RWPE1 (cell line): ENCODE measurements around the gene RWDD4.
"Not testable (repeated sequence)": the region's sequence is repeated elsewhere in the genome, so short reads cannot be mapped to it uniquely, and the experiment has no call there.

Source experiments
- CTCF ChIA-PET: fragments of 350-600 bp; sonication (Branson Sonifier 250); formaldehyde crosslinking; extraction: SDS; loops from one replicate; lab custom pipeline; 2021; lab: Yijun Ruan, JAX
- POLR2A ChIA-PET: fragments of 400-600 bp; formaldehyde crosslinking; extraction: SDS; loops from one replicate; lab custom pipeline; 2020; ENCODE audit warnings: antibody characterized with exemption; ENCODE audit not compliant: low non-redundant PET; lab: Yijun Ruan, JAX
- DNase-seq: peaks from one replicate; pipeline ENCODE4 v3.0.0; 2012; ENCODE audit warnings: low spot score
- H3K27ac ChIP-seq: fragments of 450-650 bp; 2 replicates; pipeline ENCODE4 v1.5.1; 2017
- TF ChIP-seq, protein P1 (sequence below): fragments of 450-650 bp; conservative IDR thresholded peaks from 2 replicates; pipeline ENCODE4 v1.5.1; 2017; ENCODE audit warnings: low read depth, mild to moderate bottlenecking

The RWDD4 gene

DNA sequence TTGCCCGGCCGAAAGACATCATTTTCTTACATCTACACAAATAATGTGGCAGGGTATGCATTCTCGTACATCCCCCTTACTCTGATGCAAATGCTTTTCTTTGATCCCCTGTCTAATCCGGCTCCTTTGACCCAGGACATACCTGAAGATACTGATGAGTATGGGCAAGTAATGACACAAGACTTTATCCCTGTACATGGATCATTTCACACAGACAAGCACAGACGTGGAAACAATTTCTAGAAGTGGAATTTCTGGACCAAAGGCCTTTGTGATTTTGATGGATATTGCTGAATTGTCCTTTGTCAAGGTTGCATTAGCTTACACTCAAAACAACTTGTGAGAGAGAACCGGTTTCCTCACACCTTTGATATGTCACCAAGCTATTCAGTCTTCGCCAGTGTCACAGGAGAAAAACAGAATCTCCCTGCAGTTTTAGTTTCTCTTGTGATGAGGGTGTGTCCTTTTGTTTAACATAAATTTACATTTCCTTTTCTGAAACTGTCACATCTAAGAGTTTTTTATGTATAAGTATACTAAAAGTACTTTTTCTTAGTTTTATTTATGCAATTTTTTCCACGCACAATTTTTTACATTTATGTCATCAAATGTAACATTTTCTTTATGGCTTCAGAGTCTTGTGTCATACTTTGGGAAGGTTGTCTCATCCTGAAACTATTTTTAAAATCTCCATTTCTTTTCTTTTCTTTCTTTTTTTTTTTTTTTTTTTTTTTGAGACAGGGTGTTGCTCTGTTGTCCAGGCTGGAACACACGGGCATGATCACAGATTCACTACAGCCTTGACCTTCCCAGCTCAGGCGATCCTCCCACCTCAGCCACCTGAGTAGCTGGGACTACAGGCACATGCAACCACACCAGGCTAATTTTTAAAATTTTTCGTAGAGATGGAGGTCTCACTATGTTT is 25.2 kb downstream of the RWDD4 start:
- TF ChIP-seq, protein P1, sequence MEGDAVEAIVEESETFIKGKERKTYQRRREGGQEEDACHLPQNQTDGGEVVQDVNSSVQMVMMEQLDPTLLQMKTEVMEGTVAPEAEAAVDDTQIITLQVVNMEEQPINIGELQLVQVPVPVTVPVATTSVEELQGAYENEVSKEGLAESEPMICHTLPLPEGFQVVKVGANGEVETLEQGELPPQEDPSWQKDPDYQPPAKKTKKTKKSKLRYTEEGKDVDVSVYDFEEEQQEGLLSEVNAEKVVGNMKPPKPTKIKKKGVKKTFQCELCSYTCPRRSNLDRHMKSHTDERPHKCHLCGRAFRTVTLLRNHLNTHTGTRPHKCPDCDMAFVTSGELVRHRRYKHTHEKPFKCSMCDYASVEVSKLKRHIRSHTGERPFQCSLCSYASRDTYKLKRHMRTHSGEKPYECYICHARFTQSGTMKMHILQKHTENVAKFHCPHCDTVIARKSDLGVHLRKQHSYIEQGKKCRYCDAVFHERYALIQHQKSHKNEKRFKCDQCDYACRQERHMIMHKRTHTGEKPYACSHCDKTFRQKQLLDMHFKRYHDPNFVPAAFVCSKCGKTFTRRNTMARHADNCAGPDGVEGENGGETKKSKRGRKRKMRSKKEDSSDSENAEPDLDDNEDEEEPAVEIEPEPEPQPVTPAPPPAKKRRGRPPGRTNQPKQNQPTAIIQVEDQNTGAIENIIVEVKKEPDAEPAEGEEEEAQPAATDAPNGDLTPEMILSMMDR = no peak
- CTCF ChIA-PET = no interaction called here
- no peak for DNase-seq
- POLR2A ChIA-PET = no interaction called here
- H3K27ac ChIP-seq = no peak overlapping the region

DNA sequence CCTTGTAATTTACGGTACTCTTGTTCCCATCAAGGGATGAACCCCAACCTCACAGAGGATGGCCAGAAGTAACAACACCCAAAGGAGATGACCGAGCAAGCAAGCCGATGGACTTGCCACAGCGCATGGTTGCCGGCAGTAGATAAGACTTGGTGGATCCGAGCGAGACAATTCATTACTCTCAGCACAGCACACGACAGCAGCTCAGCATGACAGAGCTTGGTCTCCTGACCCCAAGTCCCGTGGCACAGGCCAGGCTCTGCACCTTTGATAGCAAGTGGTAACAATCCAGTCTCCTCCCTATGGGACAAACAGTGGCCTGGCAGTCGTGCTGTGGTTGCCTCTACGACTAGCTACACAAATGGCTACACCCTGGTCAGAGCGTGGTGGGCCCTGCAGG is 26.3 kb downstream of the RWDD4 start:
- no peak overlapping the region for H3K27ac ChIP-seq
- DNase-seq = no peak
- POLR2A ChIA-PET = no interaction called here
- CTCF ChIA-PET = no interaction called here
- TF ChIP-seq, protein P1 = no peak

DNA sequence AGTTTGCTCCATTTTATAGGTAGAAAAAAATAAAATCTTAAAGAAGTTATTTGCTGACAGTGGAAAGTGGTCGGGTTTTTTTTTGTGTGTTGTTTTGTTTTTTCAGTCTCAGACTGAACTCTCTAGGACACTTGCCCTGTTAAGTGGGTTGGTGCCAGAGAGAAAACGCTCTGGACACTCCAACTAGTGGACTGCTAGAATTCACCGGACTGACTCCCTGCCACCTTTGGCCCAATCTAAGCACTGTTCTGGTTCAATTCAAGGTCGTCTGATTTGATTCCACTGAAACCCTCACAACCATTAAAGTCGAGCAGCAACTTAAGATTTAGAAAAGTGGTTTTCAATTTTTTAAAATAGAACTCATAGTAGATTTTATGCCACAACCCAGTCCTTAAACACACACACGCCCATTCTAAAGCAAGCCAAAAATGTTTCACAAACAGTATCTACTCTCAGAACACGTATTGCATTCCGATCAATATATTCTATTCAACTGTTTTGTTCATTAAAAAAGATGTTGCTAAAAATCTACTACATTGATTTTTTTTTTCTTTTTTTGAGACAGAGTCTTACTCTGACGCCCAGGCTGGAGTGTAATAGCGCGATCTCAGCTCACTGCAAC is 27.3 kb downstream of the RWDD4 start:
- POLR2A ChIA-PET = interaction anchor here (0.6 kb wide), 1 partner anchor 163 kb away, joined by 3 read pairs; no protein-coding TSS in a partner anchor
- H3K27ac ChIP-seq = no peak overlapping the region
- TF ChIP-seq, protein P1 = no peak

DNA sequence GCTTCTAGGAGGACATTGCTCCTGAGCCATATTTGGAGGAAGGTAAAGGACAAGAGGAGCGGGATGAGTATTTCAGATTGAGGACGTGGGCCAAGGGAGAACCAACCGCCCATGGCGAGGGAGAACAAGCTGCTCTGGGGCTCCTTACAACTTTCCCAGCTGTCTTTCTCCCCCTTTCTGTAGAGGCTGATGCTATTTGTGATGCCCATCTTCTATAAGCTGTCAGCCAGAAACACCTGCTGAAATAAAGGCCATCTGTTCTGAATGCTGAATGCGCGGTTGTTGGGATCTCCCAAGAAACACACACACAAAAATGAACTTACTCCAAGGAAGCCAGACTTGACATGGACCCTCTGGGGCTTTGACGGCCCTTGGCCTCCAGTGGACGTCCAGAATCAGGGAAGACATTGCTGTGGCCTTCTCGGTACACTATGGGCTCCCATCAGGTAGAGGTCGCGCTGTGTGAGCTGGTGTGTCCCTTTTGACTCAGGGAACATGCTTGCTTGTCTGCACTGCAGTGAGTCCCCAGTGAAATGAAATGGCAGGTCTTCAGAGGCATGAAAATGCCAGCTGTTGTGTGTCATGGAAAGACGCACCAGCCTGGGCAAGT is 30.9 kb downstream of the RWDD4 start:
- TF ChIP-seq, protein P1 = no peak
- ChIA-PET CTCF (no interaction called here), POLR2A (no interaction called here)
- no peak overlapping the region for H3K27ac ChIP-seq
- no peak for DNase-seq

More for the DNA sequence above, 27.3 kb downstream of the RWDD4 start:
- CTCF ChIA-PET = no interaction called here
- DNase-seq = no peak

DNA sequence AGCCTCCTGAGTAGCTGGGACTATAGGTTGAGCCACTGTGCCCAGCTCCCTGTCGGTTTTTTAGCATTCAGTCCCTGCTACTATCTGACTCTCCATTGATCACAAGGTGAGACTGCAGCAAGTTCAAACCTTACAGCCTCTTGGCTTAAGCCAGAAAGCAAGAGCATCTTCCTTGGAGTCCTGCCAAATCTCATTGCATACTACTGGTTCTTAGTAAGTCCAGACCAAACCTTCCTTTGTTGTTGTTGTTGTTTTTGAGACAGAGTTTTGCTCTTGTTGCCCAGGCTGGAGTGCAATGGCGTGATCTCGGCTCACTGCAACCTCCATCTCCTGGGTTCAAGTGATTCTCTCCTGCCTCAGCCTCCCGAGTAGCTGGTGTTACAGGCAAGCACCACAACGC is 31.7 kb downstream of the RWDD4 start:
- POLR2A ChIA-PET, H3K27ac ChIP-seq, CTCF ChIA-PET, DNase-seq: not testable (repeated sequence)

DNA sequence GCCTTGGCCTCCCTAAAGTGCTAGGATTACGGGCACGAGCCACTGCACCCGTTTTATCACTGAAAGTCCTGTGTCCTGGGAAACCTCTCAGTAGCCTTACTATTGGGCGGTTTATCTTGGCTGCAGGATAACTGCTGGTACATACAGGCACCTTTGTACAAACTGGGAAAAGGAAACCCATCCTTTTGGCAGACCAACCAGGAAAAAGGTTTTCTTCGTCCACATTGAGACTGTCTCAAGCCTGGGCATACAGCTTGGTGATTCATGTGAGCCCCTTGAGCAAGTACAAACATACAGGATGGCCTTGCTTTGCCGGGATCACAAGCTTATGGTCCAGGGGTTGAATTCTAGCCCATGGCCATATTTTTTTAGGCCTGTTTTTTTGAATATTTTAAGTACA is 32.8 kb downstream of the RWDD4 start:
- DNase-seq = no peak
- TF ChIP-seq, protein P1 = no peak
- CTCF ChIA-PET = interaction anchor here (0.5 to 0.8 kb wide), 2 partner anchors 139 to 221 kb away, joined by 5 to 7 read pairs; no protein-coding TSS in a partner anchor
- POLR2A ChIA-PET = no interaction called here
- H3K27ac ChIP-seq = no peak overlapping the region
